Testis (tissue), 2 donors: ENCODE results near the gene SYPL1.

Experiments
- POLR2A ChIP-seq: fragments of 450-650 bp; IDR thresholded peaks from one replicate; pipeline ENCODE4 v1.6.1; 2017; ENCODE audit warnings: antibody characterized with exemption, mild to moderate bottlenecking, moderate library complexity
- TF ChIP-seq, protein P1 (sequence below), 3 experiments: fragments of 450-650 bp in 2 of 3; fragments of 200-600 bp in 1 of 3; sonication (generic) in 1 of 3; IDR thresholded peaks; one replicate each; pipeline ENCODE4 v1.5.1; 2016 to 2019; ENCODE audit warnings: antibody characterized with exemption in 3 of 3, mild to moderate bottlenecking in 2 of 3, moderate library complexity in 1 of 3

DNA sequence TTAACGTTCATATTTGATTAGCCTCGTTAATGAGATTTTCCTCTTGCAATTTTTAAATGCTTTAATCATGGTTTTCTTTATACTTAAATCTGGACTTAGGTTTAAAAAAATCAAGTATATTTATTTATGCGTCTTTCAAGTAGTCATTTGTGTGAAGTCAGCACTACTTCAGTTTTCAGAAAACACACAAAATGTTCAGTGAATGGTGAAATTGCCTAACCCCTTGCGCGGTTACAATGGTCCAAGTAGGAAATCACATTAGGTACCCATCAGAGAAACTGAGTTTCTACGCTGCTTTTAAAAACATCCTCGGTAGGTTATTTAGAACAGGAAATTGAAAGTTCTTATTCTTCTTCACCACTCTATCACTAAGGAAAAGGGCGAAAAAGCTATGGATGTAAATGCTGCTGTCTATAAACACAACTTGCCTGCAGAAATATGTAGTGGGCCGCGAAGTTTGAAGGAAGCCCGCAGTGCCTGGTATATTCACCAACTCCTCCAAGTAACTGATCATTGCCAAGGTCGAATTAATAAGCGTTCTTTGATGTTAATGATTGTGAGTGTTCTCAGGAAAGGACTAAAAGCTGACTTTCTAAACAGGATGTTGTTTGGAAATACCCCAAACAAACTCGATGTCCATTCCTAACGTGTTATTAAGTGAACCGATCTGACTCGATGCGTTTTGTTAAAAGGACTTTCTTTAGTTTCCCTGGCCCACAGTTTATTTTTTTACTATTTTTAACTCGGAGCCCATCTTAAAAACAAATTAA lies 1.0 kb downstream of the SYPL1 start:
- TF ChIP-seq, protein P1, sequence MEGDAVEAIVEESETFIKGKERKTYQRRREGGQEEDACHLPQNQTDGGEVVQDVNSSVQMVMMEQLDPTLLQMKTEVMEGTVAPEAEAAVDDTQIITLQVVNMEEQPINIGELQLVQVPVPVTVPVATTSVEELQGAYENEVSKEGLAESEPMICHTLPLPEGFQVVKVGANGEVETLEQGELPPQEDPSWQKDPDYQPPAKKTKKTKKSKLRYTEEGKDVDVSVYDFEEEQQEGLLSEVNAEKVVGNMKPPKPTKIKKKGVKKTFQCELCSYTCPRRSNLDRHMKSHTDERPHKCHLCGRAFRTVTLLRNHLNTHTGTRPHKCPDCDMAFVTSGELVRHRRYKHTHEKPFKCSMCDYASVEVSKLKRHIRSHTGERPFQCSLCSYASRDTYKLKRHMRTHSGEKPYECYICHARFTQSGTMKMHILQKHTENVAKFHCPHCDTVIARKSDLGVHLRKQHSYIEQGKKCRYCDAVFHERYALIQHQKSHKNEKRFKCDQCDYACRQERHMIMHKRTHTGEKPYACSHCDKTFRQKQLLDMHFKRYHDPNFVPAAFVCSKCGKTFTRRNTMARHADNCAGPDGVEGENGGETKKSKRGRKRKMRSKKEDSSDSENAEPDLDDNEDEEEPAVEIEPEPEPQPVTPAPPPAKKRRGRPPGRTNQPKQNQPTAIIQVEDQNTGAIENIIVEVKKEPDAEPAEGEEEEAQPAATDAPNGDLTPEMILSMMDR (IDR thresholded peaks at IDR 0.05): no peak
- TF ChIP-seq POLR2A: no peak
